Progenitor cell of endocrine pancreas (in vitro differentiated cells): ENCODE data around the gene CHRDL2. TPM values are rescaled to one million over a fixed set of nuclear protein-coding genes. Genes with fewer than 3 reads are reported as not detected.
"Not testable (repeated sequence)": the region's sequence is repeated elsewhere in the genome, so short reads cannot be mapped to it uniquely, and the experiment has no call there.

Experiments used
- DNase-seq: peaks from one replicate; pipeline ENCODE4 v3.0.0; 2021; ENCODE audit warnings: low spot score; ENCODE audit not compliant: unreplicated experiment
- H3K27ac Mint-ChIP-seq: 2 replicates; pipeline ENCODE4 v1.8.0; 2021; ENCODE audit warnings: mild to moderate bottlenecking, moderate library complexity, mixed read lengths
- H3K27me3 Mint-ChIP-seq: 2 replicates; pipeline ENCODE4 v1.8.0; 2021; ENCODE audit warnings: mixed read lengths
- H3K36me3 Mint-ChIP-seq: 2 replicates; pipeline ENCODE4 v1.8.0; 2022; ENCODE audit warnings: mixed read lengths; ENCODE audit not compliant: insufficient read depth
- H3K4me1 Mint-ChIP-seq: 2 replicates; pipeline ENCODE4 v1.8.0; 2021; ENCODE audit warnings: low read depth, mixed read lengths
- H3K4me3 Mint-ChIP-seq: 2 replicates; pipeline ENCODE4 v1.8.0; 2021; ENCODE audit warnings: low read depth, mild to moderate bottlenecking, moderate library complexity, mixed read lengths
- H3K9me3 Mint-ChIP-seq: 2 replicates; pipeline ENCODE4 v1.8.0; 2021; ENCODE audit warnings: low read depth, mixed read lengths
- CTCF ChIP-seq: fragments of 200-600 bp; sonication (generic); IDR thresholded peaks from one replicate; pipeline ENCODE4 v1.5.0; 2021; ENCODE audit warnings: antibody characterized with exemption, mild to moderate bottlenecking; ENCODE audit not compliant: unreplicated experiment
- total RNA-seq: library from RNA; stranded (reverse); gene quantifications from 2 replicates; pipeline ENCODE4 v1.2.1, GENCODE V29; 2021

Gene CHRDL2
- total RNA-seq, 1 donor from 2014 or later, result 2.5 TPM

DNA sequence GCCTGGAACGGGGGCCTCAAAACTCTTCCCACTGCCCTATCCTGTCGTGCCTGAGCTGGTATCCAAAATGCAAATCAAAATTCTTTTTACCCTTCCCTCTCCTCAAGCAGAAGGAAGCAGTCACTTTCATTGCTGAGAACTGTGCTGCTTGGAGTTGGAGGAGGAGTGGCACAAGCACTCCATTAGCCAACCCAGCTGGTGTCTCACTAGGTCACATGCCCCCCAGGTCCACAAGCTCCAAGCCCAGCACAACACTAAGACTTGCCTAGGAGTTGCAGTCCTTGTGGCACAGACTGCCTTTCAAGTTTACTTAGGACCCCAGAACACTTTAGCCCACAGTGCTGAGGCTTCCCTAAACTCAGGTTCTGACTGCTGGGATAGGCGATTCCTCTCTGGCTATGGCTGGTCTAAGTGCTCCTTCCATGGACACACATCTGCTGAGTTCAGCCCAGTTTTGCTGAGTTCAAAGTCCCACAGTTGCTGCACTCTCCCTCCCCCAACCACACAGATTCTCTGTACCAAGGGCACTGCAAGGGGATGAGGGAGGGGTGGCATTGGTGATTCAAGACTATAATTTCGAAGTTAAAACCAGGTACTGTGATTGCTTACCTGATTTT, 68.6 kb downstream of the CHRDL2 start:
- H3K4me1 Mint-ChIP-seq, result no peaks in the 10 kb centered on the region
- no peak overlapping the region for H3K27ac Mint-ChIP-seq
- H3K27me3 Mint-ChIP-seq, result no peaks in the 10 kb centered on the region
- no peak for DNase-seq
- H3K9me3 Mint-ChIP-seq, result peaks cover 13% of the 10 kb centered on the region
- no peak overlapping the region for H3K4me3 Mint-ChIP-seq
- TF ChIP-seq CTCF, result no peak
- H3K36me3 Mint-ChIP-seq, result peaks cover 11% of the 10 kb centered on the region

- not testable (repeated sequence) for H3K4me3 Mint-ChIP-seq, H3K27me3 Mint-ChIP-seq, H3K27ac Mint-ChIP-seq, DNase-seq, H3K4me1 Mint-ChIP-seq
- H3K9me3 Mint-ChIP-seq, result peaks cover 13% of the 10 kb centered on the region
- peaks cover 15% of the 10 kb centered on the region for H3K36me3 Mint-ChIP-seq
These were observed 72.1 kb downstream of the CHRDL2 start for GRCh38 chr11:74659124-74659523.

- H3K4me1 Mint-ChIP-seq, result no peaks in the 10 kb centered on the region
- no peak overlapping the region for H3K27ac Mint-ChIP-seq
- H3K27me3 Mint-ChIP-seq, result no peaks in the 10 kb centered on the region
- TF ChIP-seq CTCF, result no peak
- DNase-seq, result no peak
- H3K36me3 Mint-ChIP-seq, result peaks cover 24% of the 10 kb centered on the region
- H3K9me3 Mint-ChIP-seq, result peaks cover 13% of the 10 kb centered on the region
- H3K4me3 Mint-ChIP-seq, result no peak overlapping the region
These were observed 76.2 kb downstream of the CHRDL2 start for GRCh38 chr11:74654976-74655375.

GRCh38 chr11:74650498-74650897, 80.7 kb downstream of the CHRDL2 start:
- peaks cover 11% of the 10 kb centered on the region for H3K36me3 Mint-ChIP-seq
- no peak for TF ChIP-seq CTCF
- H3K27ac Mint-ChIP-seq, result no peak overlapping the region

GRCh38 chr11:74648894-74649293, 82.3 kb downstream of the CHRDL2 start:
- no peaks in the 10 kb centered on the region for H3K27me3 Mint-ChIP-seq
- H3K9me3 Mint-ChIP-seq, result no peaks in the 10 kb centered on the region
- no peak for DNase-seq
- peaks cover 12% of the 10 kb centered on the region for H3K36me3 Mint-ChIP-seq
- H3K4me1 Mint-ChIP-seq, result no peaks in the 10 kb centered on the region
- H3K4me3 Mint-ChIP-seq, result no peak overlapping the region
- no peak for TF ChIP-seq CTCF
- no peak overlapping the region for H3K27ac Mint-ChIP-seq

More at GRCh38 chr11:74650498-74650897, 80.7 kb downstream of the CHRDL2 start:
- Mint-ChIP-seq H3K27me3 (no peaks in the 10 kb centered on the region), H3K4me3 (no peak overlapping the region), H3K9me3 (no peaks in the 10 kb centered on the region), H3K4me1 (no peaks in the 10 kb centered on the region)
- no peak for DNase-seq

GRCh38 chr11:74647831-74648230, 83.4 kb downstream of the CHRDL2 start:
- H3K4me3 Mint-ChIP-seq, result no peak overlapping the region
- H3K4me1 Mint-ChIP-seq, result no peaks in the 10 kb centered on the region
- H3K9me3 Mint-ChIP-seq, result no peaks in the 10 kb centered on the region
- no peak overlapping the region for H3K27ac Mint-ChIP-seq
- no peaks in the 10 kb centered on the region for H3K27me3 Mint-ChIP-seq
- DNase-seq, result no peak
- peaks cover 10% of the 10 kb centered on the region for H3K36me3 Mint-ChIP-seq
- no peak for TF ChIP-seq CTCF
